ENCODE results near the gene RPL5. TPM values are rescaled to one million over a fixed set of nuclear protein-coding genes. Genes with fewer than 3 reads are reported as not detected.
A peak's percentile ranks its signal among the peaks of the same experiment; 100 is the strongest.

RPL5 gene
- total and polyA plus RNA-seq, 2 of the 4 experiments (the other 2 are of a cell fraction): 1,406 to 1,679 TPM

DNA sequence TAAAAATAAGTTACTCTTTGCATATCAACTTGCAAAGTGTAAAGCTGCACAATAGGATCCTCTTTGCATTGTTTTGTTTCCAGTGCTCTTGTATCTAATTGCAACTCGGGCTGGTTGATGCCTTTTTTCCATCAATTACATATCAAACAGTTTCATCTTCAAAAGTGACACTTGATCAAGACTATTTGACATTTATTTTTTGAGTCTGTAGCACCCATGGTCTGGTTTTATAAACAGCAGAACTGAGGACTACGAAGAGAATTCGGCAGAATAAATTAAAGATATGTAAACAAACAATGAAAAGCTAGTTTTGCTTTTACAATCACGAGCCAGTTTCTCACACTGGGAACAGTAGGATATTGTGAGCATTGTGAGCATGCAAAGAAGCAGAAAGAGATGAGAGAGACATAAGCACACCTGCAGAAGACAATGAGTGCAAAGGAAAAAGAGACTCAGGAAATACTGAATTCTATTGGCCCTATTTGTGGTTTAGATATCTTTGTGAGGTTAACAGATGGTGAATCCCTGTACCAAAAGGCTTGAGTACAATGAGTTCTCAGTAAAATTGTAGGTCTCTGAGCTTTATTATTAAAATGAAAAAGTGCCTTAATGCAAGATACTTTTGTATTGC lies 45.4 kb downstream of the RPL5 start:
- Histone ChIP-seq H3K9me1 (ENCODE audit: insufficient read depth, low read length) (no peaks in the 10 kb centered on the region), H3K4me2 (ENCODE audit: low read depth, low read length) (peak overlapping the region; percentile 99), H4K91ac (ENCODE audit: insufficient read depth, low read depth, low read length) (no peak overlapping the region), H3K14ac (replicated peaks; ENCODE audit: low read depth, low read length) (no peak overlapping the region), H3K27ac (ENCODE audit: insufficient read depth, low read length) (no peak overlapping the region), H4K20me1 (ENCODE audit: insufficient read depth, low read length) (no peaks in the 10 kb centered on the region), H2AK5ac (ENCODE audit: low read depth, low read length) (no peak overlapping the region), H2AK9ac (replicated peaks; ENCODE audit: low read depth, low read length, poor library complexity) (no peak overlapping the region), H3K4me1 (ENCODE audit: control insufficient read depth, insufficient read depth, low read length) (no peaks in the 10 kb centered on the region), H3K23ac (ENCODE audit: low read depth, low read length) (no peak overlapping the region), H3K4me3 (ENCODE audit: insufficient read depth, low read depth, low read length) (peak overlapping the region; percentile 35; the same call in 1 of the 2 replicates), H3K18ac (ENCODE audit: low read depth, low read length) (no peak overlapping the region), H3K79me1 (ENCODE audit: low read depth in 1 of 2, low read length in 2 of 2) (no peaks in the 10 kb centered on the region; a peak in 1 of 4 replicates), H2BK15ac (ENCODE audit: low read depth, low read length) (no peak overlapping the region), H3K36me3 (ENCODE audit: control insufficient read depth, insufficient read depth, low read length) (peaks cover 2% of the 10 kb centered on the region; the same call in 1 of the 2 replicates), H3K4ac (ENCODE audit: low read depth, low read length) (no peak overlapping the region), H3K27me3 (ENCODE audit: control insufficient read depth, insufficient read depth, low read length) (no peaks in the 10 kb centered on the region), H3K9me3 (ENCODE audit: control insufficient read depth, insufficient read depth, low read length) (peaks cover 5% of the 10 kb centered on the region), H2BK5ac (ENCODE audit: low read depth, low read length, poor library complexity, severe bottlenecking) (no peak overlapping the region), H4K8ac (ENCODE audit: low read depth in 2 of 2, low read length in 2 of 2) (no peak overlapping the region), H2AFZ (replicated peaks; ENCODE audit: low read length, poor library complexity) (no peak overlapping the region), H3K9ac (ENCODE audit: low read depth, low read length) (peak overlapping the region; percentile 25; the same call in 1 of the 2 replicates), H2BK20ac (ENCODE audit: low read depth, low read length) (no peak overlapping the region), H4K5ac (ENCODE audit: low read depth, low read length) (no peak overlapping the region), H2BK120ac (ENCODE audit: low read depth, low read length) (no peak overlapping the region), H3K56ac (ENCODE audit: extremely low read depth, insufficient read depth, low read length) (no peak overlapping the region)
- dilution Hi-C loops (cut with HindIII; ENCODE audit: low sequenced_read_pairs, unreplicated experiment) (no loop called here), intact Hi-C loops (cut with micrococcal nuclease) (loop anchor here (5.0 kb wide), 1 partner anchor 65 kb away; no protein-coding TSS in a partner anchor), in situ Hi-C loops (cut with MboI; ENCODE audit: low sequenced_read_pairs) (no loop called here)
- peak; percentile 49 for ATAC-seq (ENCODE audit: low read depth)
- ChIA-PET CTCF (interaction anchor here (0.6 to 1.7 kb wide), 5 partner anchors 8 to 231 kb away, joined by 3 to 7 read pairs (median 5); partner anchors contain the start of gene DIPK1A), POLR2A (ENCODE audit: unreplicated experiment) (interaction anchor here (0.6 kb wide), 2 partner anchors 83 kb away, joined by 3 to 4 read pairs; no protein-coding TSS in a partner anchor)
- no TSS peak for BruUV-seq (replicated peaks)
- DNase-seq: no peak
- WGBS, 2 experiments (ENCODE audit: extremely low coverage in 2 of 2, insufficient read length in 1 of 2): 14% methylated on average over 2 of the region's 4 CpGs; no CpG with 5 or more reads in 1 of the 2 experiments
- TF ChIP-seq FOS (IDR thresholded peaks at IDR 0.05; ENCODE audit: low read depth, low read length) (no peak), NFE2L2 (IDR thresholded peaks at IDR 0.05; ENCODE audit: low read depth, low read length) (no peak), MXI1 (IDR thresholded peaks at IDR 0.05; ENCODE audit: borderline replicate concordance, low read depth, low read length) (no peak), CEBPB (IDR thresholded peaks at IDR 0.05; ENCODE audit: low read depth, low read length) (no peak), CTCF (conservative IDR thresholded peaks at IDR 0.05; ENCODE audit: low read depth, low read length) (no peak), RCOR1 (IDR thresholded peaks at IDR 0.05; ENCODE audit: insufficient replicate concordance, low read length) (no peak), BHLHE40 (IDR thresholded peaks at IDR 0.05; ENCODE audit: low read depth, low read length) (no peak), SMC3 (IDR thresholded peaks at IDR 0.05; ENCODE audit: low read depth, low read length) (no peak), USF2 (IDR thresholded peaks at IDR 0.05; ENCODE audit: low read depth, low read length) (no peak), MAFK (IDR thresholded peaks at IDR 0.05; ENCODE audit: low read depth, low read length) (no peak), RAD21 (IDR thresholded peaks at IDR 0.05; ENCODE audit: low read length) (no peak), RFX5 (IDR thresholded peaks at IDR 0.05; ENCODE audit: low read depth, low read length) (no peak), POLR2A (IDR thresholded peaks at IDR 0.05; ENCODE audit: low read depth, low read length) (no peak), CHD1 (IDR thresholded peaks at IDR 0.05; ENCODE audit: low read depth, low read length) (no peak)
- TF ChIP-seq, protein P1, sequence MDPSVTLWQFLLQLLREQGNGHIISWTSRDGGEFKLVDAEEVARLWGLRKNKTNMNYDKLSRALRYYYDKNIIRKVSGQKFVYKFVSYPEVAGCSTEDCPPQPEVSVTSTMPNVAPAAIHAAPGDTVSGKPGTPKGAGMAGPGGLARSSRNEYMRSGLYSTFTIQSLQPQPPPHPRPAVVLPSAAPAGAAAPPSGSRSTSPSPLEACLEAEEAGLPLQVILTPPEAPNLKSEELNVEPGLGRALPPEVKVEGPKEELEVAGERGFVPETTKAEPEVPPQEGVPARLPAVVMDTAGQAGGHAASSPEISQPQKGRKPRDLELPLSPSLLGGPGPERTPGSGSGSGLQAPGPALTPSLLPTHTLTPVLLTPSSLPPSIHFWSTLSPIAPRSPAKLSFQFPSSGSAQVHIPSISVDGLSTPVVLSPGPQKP (IDR thresholded peaks at IDR 0.05; ENCODE audit: borderline replicate concordance, low read depth, low read length): no peak

Data from IMR-90 (cell line).